HepG2 (cell line): ENCODE measurements around the gene VARS1. TPM values are rescaled to one million over a fixed set of nuclear protein-coding genes. Genes with fewer than 3 reads are reported as not detected.
A peak's percentile ranks its signal among the peaks of the same experiment; 100 is the strongest.

ENCODE experiments used
- AGO1 ChIP-seq: fragments of 200-400 bp; formaldehyde crosslinking; IDR thresholded peaks from 2 replicates; pipeline ENCODE4 v1.6.1; 2017; ENCODE audit warnings: mild to moderate bottlenecking, low read depth, low read length, moderate library complexity; ENCODE audit not compliant: poor library complexity, severe bottlenecking
- E2F2 ChIP-seq: sonication (generic); formaldehyde crosslinking; IDR thresholded peaks from 2 replicates; pipeline ENCODE4 v1.4.0; 2020; ENCODE audit warnings: missing genetic modification reagents, borderline replicate concordance
- IRX3 ChIP-seq: sonication (generic); formaldehyde crosslinking; IDR thresholded peaks from 2 replicates; pipeline ENCODE4 v1.8.1; 2023; ENCODE audit warnings: mild to moderate bottlenecking, low read depth, missing genetic modification reagents, borderline replicate concordance
- KIAA2018 ChIP-seq: sonication (generic); formaldehyde crosslinking; IDR thresholded peaks from 2 replicates; pipeline ENCODE4 v1.5.0; 2020; ENCODE audit warnings: mild to moderate bottlenecking, missing genetic modification reagents, borderline replicate concordance
- MLX ChIP-seq: IDR thresholded peaks from 2 replicates; pipeline ENCODE4 v1.6.1; 2016
- REL ChIP-seq: sonication (generic); formaldehyde crosslinking; conservative IDR thresholded peaks from 2 replicates; pipeline ENCODE4 v1.8.0; 2022; ENCODE audit warnings: mild to moderate bottlenecking, missing genetic modification reagents, moderate library complexity
- SP1 ChIP-seq, 2 experiments: fragments of 450-650 bp in 1 of 2; sonication (generic) in 1 of 2; formaldehyde crosslinking in 1 of 2; IDR thresholded peaks; 2 replicates each; pipeline versions ENCODE4 v1.4.0 to v1.6.1; 2016 to 2020; ENCODE audit warnings: missing genetic modification reagents in 1 of 2
- TFDP2 ChIP-seq: sonication (generic); formaldehyde crosslinking; IDR thresholded peaks from 2 replicates; pipeline ENCODE4 v1.4.0; 2020; ENCODE audit warnings: missing genetic modification reagents
- ZBTB26 ChIP-seq: IDR thresholded peaks from 2 replicates; pipeline ENCODE4 v1.6.1; 2016; ENCODE audit warnings: missing compliant biosample characterization, missing genetic modification reagents, borderline replicate concordance
- ZNF768 ChIP-seq: sonication (generic); formaldehyde crosslinking; IDR thresholded peaks from 2 replicates; pipeline ENCODE4 v1.4.0; 2020; ENCODE audit warnings: missing genetic modification reagents
- polyA plus RNA-seq, 8 experiments: library from polyadenylated mRNA; depleted of rRNA in 3 of 8; stranded (reverse) in 7 of 8; unstranded in 1 of 8; fragments of >200 nt; fragmentation: Illumina TruSeq in 4 of 8; extraction: Trizol in 4 of 8; gene quantifications; 2 replicates each; pipeline versions ENCODE4 v1.2.1 to v1.2.3, GENCODE V29; 2011 to 2016; ENCODE audit warnings: low read depth in 4 of 8, missing spikeins in 1 of 8, mixed read lengths in 1 of 8; ENCODE audit not compliant: insufficient read depth in 1 of 8
- total RNA-seq, 5 experiments: library from RNA; depleted of rRNA; stranded (reverse); fragments of >200 nt; fragmentation: Illumina TruSeq; extraction: Trizol; gene quantifications; 2 replicates each; pipeline ENCODE4 v1.2.3, GENCODE V29; 2016; ENCODE audit warnings: low read depth in 1 of 5
- TF ChIP-seq, protein P1 (sequence below): sonication (generic); formaldehyde crosslinking; conservative IDR thresholded peaks from 2 replicates; pipeline ENCODE4 v1.8.1; 2023; ENCODE audit warnings: missing genetic modification reagents

Gene VARS1
- total and polyA plus RNA-seq, 2 of the 13 experiments (the other 11 are each of a cell fraction or from before 2014, with no cell fraction given) = 14.7 to 56.1 TPM

- TF ChIP-seq KIAA2018 (CRISPR knock-in tag) = 0 out of 2 replicates have a peak, but pooled peaks have one; percentile 23
- TF ChIP-seq, protein P1, sequence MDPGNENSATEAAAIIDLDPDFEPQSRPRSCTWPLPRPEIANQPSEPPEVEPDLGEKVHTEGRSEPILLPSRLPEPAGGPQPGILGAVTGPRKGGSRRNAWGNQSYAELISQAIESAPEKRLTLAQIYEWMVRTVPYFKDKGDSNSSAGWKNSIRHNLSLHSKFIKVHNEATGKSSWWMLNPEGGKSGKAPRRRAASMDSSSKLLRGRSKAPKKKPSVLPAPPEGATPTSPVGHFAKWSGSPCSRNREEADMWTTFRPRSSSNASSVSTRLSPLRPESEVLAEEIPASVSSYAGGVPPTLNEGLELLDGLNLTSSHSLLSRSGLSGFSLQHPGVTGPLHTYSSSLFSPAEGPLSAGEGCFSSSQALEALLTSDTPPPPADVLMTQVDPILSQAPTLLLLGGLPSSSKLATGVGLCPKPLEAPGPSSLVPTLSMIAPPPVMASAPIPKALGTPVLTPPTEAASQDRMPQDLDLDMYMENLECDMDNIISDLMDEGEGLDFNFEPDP = no peak
- TF ChIP-seq REL (CRISPR knock-in tag) = no peak
- TF ChIP-seq E2F2 = no peak
- TF ChIP-seq AGO1 = no peak
- TF ChIP-seq SP1 (IDR thresholded peaks at IDR 0.05) = no peak
- 0 out of 2 replicates have a peak, but pooled peaks have one; percentile 48 for TF ChIP-seq SP1 (CRISPR knock-in tag; IDR thresholded peaks at IDR 0.05)
- no peak; the same call in 1 of the 2 replicates for TF ChIP-seq ZBTB26
- peak; percentile 17; the same call in 1 of the 2 replicates for TF ChIP-seq MLX (CRISPR knock-in tag)
- TF ChIP-seq IRX3 = no peak
- peak; percentile 68; the same call in 1 of the 2 replicates for TF ChIP-seq ZNF768
- no peak for TF ChIP-seq TFDP2
These were observed at the start of gene VARS1 (continued) for GRCh38 chr6:31795616-31796298.
